ENCODE results near the gene FBXL4.

FBXL4 gene

GRCh38 chr6:98980819-98981218 is 33.1 kb upstream of the FBXL4 start:
- TF ChIP-seq CTCF (IDR thresholded peaks at IDR 0.05): no peak

GRCh38 chr6:98977671-98978292 is 30.0 kb upstream of the FBXL4 start:
- no peak for TF ChIP-seq CTCF (IDR thresholded peaks at IDR 0.05)

GRCh38 chr6:98976674-98977385 is 29.1 kb upstream of the FBXL4 start:
- TF ChIP-seq CTCF (IDR thresholded peaks at IDR 0.05): no peak

- TF ChIP-seq CTCF (IDR thresholded peaks at IDR 0.05): no peak
Observed at GRCh38 chr6:98975421-98975820, 27.7 kb upstream of the FBXL4 start.

GRCh38 chr6:98974309-98974708 is 26.6 kb upstream of the FBXL4 start:
- TF ChIP-seq CTCF (IDR thresholded peaks at IDR 0.05): no peak

- TF ChIP-seq CTCF (IDR thresholded peaks at IDR 0.05): no peak
Observed at GRCh38 chr6:98973571-98973970, 25.8 kb upstream of the FBXL4 start.

- no peak for TF ChIP-seq CTCF (IDR thresholded peaks at IDR 0.05)
Observed at GRCh38 chr6:98971303-98971702, 23.6 kb upstream of the FBXL4 start.

Data from LNCAP (cell line).